Stimulated activated CD4-positive, alpha-beta T cell treated with anti-CD3 and anti-CD28 coated beads, Interleukin-12 subunit alpha, Interleukin-12 subunit beta, amount 100 ng/mL, for 48 hours (primary cell): ENCODE results near the gene CD81.
A peak's percentile ranks its signal among the peaks of the same experiment; 100 is the strongest.

Experiments
- DNase-seq, 3 donors: peaks; one replicate each; pipeline ENCODE4 v3.0.0-alpha.2; 2020; ENCODE audit warnings: low read depth in 2 of 3, low spot score in 1 of 3

Gene CD81

GRCh38 chr11:2419638-2420501 lies 42.8 kb downstream of the CD81 start:
- peak; percentile 32 to 53 (median 50) for DNase-seq

- peak; percentile 44 to 67 (median 59) for DNase-seq
These were observed 43.6 kb downstream of the CD81 start for GRCh38 chr11:2420502-2421225.

GRCh38 chr11:2421226-2421994 lies 44.3 kb downstream of the CD81 start:
- no peak for DNase-seq

GRCh38 chr11:2421996-2422395 lies 44.9 kb downstream of the CD81 start:
- DNase-seq: no peak

- no peak for DNase-seq
These were observed 45.5 kb downstream of the CD81 start for GRCh38 chr11:2422461-2423156.

GRCh38 chr11:2423157-2424025 lies 46.3 kb downstream of the CD81 start:
- no peak for DNase-seq

GRCh38 chr11:2424811-2425495 lies 47.8 kb downstream of the CD81 start:
- no peak for DNase-seq

- DNase-seq: no peak
These were observed 48.4 kb downstream of the CD81 start for GRCh38 chr11:2425506-2425905.

- DNase-seq: no peak
These were observed 49.1 kb downstream of the CD81 start for GRCh38 chr11:2426221-2426620.

GRCh38 chr11:2426826-2427521 lies 49.9 kb downstream of the CD81 start:
- DNase-seq: no peak

- DNase-seq: no peak
These were observed 50.7 kb downstream of the CD81 start for GRCh38 chr11:2427721-2428321.

GRCh38 chr11:2428322-2428795 lies 51.2 kb downstream of the CD81 start:
- peak; percentile 73 to 86 (median 82) for DNase-seq

GRCh38 chr11:2431395-2431794 lies 54.3 kb downstream of the CD81 start:
- DNase-seq: no peak

GRCh38 chr11:2432171-2432621 lies 55.1 kb downstream of the CD81 start:
- DNase-seq: no peak

- DNase-seq: no peak
These were observed 55.5 kb downstream of the CD81 start for GRCh38 chr11:2432628-2433071.

- no peak for DNase-seq
These were observed 56.2 kb downstream of the CD81 start for GRCh38 chr11:2433106-2433925.

- no peak for DNase-seq
These were observed 56.9 kb downstream of the CD81 start for GRCh38 chr11:2434008-2434407.
